ENCODE measurements around the gene ESR1.

The ESR1 gene

DNA sequence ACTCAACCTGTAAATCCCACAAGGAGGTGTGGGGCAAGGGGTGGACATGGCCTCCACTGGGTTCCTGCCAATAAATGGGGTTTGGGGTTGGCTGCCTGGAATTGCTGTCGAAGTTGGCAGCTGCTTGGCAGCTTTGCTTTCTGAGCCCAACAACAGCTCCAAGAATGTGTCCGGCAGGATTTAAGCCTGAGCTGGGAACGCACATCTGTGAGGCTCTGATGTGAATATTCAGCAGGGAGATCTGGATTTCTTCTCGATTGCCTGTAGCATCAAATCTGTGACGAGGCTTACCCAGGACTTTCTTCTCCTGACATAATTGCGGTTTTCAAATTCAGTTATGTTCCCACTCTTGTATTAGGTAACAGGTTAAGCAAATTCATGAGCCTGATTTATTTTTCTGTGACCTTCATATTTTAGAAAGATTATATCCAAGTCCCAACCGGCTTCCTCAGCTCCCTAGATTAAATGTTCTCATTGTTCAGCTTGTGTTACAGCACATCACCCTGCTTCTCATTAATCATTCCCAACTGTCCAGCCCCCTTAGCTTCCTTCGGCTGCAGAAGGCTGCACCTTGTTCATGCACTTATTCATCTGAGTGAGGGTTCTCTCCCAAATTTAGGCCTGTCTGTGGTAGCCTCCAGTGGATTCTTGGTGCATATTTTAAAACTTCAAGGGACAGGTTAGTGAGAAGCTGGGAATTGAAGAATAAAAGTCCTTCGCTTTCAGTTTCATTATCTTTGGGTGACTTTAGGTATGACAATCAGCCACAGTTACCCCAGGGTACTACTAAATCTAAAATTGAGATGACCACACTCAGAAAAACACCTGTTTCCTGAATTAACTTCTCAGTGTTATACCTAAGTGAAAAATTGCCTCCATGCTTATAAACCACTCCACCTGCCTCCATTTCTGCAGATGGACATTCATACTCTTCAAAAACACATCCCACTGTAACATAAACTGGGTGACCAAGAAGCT is 310.0 kb downstream of the ESR1 start:
- no peak for DNase-seq (ENCODE audit: low read depth, low spot score)
- no peak overlapping the region for H3K4me3 ChIP-seq (ENCODE audit: low read depth, low read length)
- in situ Hi-C loops (cut with HindIII; ENCODE audit: low sequenced_read_pairs), result no loop called here
- TF ChIP-seq, protein P1, sequence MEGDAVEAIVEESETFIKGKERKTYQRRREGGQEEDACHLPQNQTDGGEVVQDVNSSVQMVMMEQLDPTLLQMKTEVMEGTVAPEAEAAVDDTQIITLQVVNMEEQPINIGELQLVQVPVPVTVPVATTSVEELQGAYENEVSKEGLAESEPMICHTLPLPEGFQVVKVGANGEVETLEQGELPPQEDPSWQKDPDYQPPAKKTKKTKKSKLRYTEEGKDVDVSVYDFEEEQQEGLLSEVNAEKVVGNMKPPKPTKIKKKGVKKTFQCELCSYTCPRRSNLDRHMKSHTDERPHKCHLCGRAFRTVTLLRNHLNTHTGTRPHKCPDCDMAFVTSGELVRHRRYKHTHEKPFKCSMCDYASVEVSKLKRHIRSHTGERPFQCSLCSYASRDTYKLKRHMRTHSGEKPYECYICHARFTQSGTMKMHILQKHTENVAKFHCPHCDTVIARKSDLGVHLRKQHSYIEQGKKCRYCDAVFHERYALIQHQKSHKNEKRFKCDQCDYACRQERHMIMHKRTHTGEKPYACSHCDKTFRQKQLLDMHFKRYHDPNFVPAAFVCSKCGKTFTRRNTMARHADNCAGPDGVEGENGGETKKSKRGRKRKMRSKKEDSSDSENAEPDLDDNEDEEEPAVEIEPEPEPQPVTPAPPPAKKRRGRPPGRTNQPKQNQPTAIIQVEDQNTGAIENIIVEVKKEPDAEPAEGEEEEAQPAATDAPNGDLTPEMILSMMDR (IDR thresholded peaks at IDR 0.05; ENCODE audit: low read depth, low read length), result no peak

DNA sequence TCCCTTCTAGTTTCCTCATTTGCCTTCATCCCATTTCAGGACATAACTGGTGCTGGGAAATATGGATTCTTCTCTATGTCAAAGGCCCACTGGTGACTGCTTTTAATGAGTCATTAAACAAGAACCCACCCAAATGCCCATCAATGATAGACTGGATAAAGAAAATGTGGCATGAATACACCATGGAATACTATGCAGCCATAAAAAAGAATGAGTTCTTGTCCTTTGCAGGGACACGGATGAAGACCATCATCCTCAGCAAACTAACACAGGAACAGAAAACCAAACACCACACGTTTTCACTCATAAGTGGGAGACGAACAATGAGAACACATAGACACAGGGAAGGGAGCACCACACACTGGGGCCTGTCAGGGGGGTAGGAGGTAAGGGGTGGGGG is 310.7 kb downstream of the ESR1 start:
- DNase-seq (ENCODE audit: low read depth, low spot score), result no peak
- no peak overlapping the region for H3K4me3 ChIP-seq (ENCODE audit: low read depth, low read length)
- in situ Hi-C loops (cut with HindIII; ENCODE audit: low sequenced_read_pairs), result no loop called here
- TF ChIP-seq, protein P1 (IDR thresholded peaks at IDR 0.05; ENCODE audit: low read depth, low read length), result no peak

DNA sequence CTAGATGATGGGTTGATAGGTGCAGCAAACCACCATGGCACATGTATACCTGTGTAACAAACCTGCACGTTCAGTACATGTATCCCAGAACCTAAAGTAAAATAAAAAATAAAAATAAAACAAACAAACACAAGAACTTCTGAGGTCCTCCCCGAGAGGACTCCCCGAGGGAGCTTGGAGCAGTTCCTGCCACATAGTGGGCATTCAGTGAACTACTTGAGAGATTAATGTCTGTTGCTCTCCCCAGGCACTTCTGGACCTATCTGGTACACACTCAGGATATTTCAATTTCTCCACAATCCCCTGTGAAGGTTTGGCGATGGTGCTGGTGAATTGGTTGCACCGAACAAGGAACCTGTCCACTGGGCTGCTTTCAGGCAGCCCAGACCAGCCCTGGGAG is 311.2 kb downstream of the ESR1 start:
- no peak for DNase-seq (ENCODE audit: low read depth, low spot score)
- TF ChIP-seq, protein P1 (IDR thresholded peaks at IDR 0.05; ENCODE audit: low read depth, low read length), result no peak
- in situ Hi-C loops (cut with HindIII; ENCODE audit: low sequenced_read_pairs), result no loop called here
- H3K4me3 ChIP-seq (ENCODE audit: low read depth, low read length), result no peak overlapping the region

DNA sequence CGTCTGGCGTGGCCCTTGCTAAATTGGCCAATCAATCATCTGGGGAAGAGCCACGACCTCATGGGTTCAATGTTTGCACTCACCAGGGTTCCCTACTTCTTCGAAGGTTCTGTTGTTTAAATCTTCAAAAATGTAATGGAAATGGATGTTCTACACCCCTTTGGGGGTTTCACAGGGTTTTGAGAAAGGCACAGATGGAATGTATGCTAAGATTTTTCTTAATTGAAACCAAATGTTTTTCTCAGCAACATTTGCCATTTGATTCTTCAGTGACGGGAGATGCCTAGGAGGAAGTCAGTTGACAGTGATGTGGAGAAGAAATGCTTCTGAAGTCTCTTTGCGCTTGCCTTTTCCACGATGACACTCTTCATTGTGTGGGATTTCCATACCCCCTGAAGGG is 312.3 kb downstream of the ESR1 start:
- in situ Hi-C loops (cut with HindIII; ENCODE audit: low sequenced_read_pairs), result no loop called here
- TF ChIP-seq, protein P1 (IDR thresholded peaks at IDR 0.05; ENCODE audit: low read depth, low read length), result no peak
- no peak for DNase-seq (ENCODE audit: low read depth, low spot score)
- no peak overlapping the region for H3K4me3 ChIP-seq (ENCODE audit: low read depth, low read length)

DNA sequence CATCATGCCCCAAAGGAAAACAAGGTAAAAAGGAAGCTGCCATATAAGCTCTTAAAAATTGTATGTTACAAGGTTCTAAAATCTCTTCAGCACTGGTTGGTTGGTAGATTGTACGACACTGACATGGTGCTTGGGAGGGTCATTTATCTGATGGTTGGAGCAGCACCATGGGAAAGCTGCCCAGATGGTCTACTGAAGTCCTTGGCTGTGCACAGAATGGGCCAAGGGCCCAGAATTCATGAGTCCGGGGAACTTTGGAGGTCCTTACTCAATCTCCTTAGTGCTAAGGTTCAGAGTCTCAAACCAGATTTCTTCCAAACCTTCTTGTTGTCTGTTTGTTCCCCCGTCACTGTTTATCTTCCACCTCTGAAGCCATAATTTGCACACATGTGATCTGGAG is 314.4 kb downstream of the ESR1 start:
- TF ChIP-seq, protein P1 (IDR thresholded peaks at IDR 0.05; ENCODE audit: low read depth, low read length), result no peak
- no peak overlapping the region for H3K4me3 ChIP-seq (ENCODE audit: low read depth, low read length)
- no peak for DNase-seq (ENCODE audit: low read depth, low spot score)
- in situ Hi-C loops (cut with HindIII; ENCODE audit: low sequenced_read_pairs), result no loop called here

DNA sequence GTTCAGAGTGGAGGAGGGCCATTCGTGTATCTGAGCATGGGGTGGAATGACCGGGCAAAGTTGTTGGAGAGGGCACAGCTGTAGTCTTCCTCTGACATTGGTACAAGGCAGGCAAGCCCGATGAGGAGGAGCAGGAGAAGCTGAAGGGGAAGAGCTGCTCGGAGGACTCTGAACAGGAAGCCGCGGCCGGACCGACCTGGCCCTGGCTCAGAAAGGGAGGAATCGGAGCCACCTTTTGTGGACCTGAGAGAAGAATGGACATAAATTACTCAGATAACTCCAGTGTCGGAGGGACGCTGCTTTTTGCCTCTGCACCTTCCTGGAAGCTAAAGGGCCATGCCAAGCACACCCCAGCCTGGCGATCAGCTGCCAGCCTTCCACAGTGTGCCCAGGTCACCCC is 315.0 kb downstream of the ESR1 start:
- no peak for DNase-seq (ENCODE audit: low read depth, low spot score)
- no peak overlapping the region for H3K4me3 ChIP-seq (ENCODE audit: low read depth, low read length)
- TF ChIP-seq, protein P1 (IDR thresholded peaks at IDR 0.05; ENCODE audit: low read depth, low read length), result no peak
- in situ Hi-C loops (cut with HindIII; ENCODE audit: low sequenced_read_pairs), result no loop called here

Data from astrocyte of the spinal cord (primary cell).